ENCODE data around the gene CFAP20DC. TPM values are rescaled to one million over a fixed set of nuclear protein-coding genes. Genes with fewer than 3 reads are reported as not detected.

The CFAP20DC gene
- total and polyA plus RNA-seq, 2 experiments from 2014 or later = 7.4 to 11.4 TPM

- TF ChIP-seq CTCF (conservative IDR thresholded peaks at IDR 0.05; ENCODE audit: low read depth in 2 of 2) (no peak), EZH2phosphoT487 (IDR thresholded peaks at IDR 0.05; ENCODE audit: unreplicated experiment) (no peak), JUNB (IDR thresholded peaks at IDR 0.05; ENCODE audit: unreplicated experiment) (no peak), ZNF331 (CRISPR knock-in tag; IDR thresholded peaks at IDR 0.05; ENCODE audit: low read depth) (no peak), ETS1 (IDR thresholded peaks at IDR 0.05) (no peak), NANOG (IDR thresholded peaks at IDR 0.05; ENCODE audit: borderline replicate concordance) (no peak), EZH2 (IDR thresholded peaks at IDR 0.05; ENCODE audit: low read depth, unreplicated experiment) (no peak), CREB1 (CRISPR knock-in tag; IDR thresholded peaks at IDR 0.05; ENCODE audit: low read depth) (no peak)
These were observed 192.4 kb downstream of the CFAP20DC start (continued) for GRCh38 chr3:58857402-58857801.

GRCh38 chr3:58848826-58849225 is 201.0 kb downstream of the CFAP20DC start:
- H3K27ac ChIP-seq (ENCODE audit: low read depth) = no peak overlapping the region
- H3K9me2 ChIP-seq (ENCODE audit: insufficient read depth) = 0 out of 2 replicates have a peak, but pooled peaks cover 3% of the 10 kb centered on the region
- no peak overlapping the region for H3K4me3 ChIP-seq
- no peaks in the 10 kb centered on the region for H3K4me1 ChIP-seq (ENCODE audit: insufficient read depth)
- H3K36me3 ChIP-seq (ENCODE audit: insufficient read depth) = no peaks in the 10 kb centered on the region
- TF ChIP-seq REST (IDR thresholded peaks at IDR 0.05; ENCODE audit: unreplicated experiment) (no peak), ETS1 (IDR thresholded peaks at IDR 0.05) (no peak), NANOG (IDR thresholded peaks at IDR 0.05; ENCODE audit: borderline replicate concordance) (no peak), ZNF331 (CRISPR knock-in tag; IDR thresholded peaks at IDR 0.05; ENCODE audit: low read depth) (no peak), CTCF (conservative IDR thresholded peaks at IDR 0.05; ENCODE audit: low read depth in 2 of 2) (no peak), POLR2AphosphoS5 (IDR thresholded peaks at IDR 0.05; ENCODE audit: low read depth) (no peak), STAT1 (IDR thresholded peaks at IDR 0.05; ENCODE audit: unreplicated experiment) (no peak), CREB1 (CRISPR knock-in tag; IDR thresholded peaks at IDR 0.05; ENCODE audit: low read depth) (no peak), JUNB (IDR thresholded peaks at IDR 0.05; ENCODE audit: unreplicated experiment) (no peak)
- no peak overlapping the region for H2AFZ ChIP-seq
- ATAC-seq = no peak
- Mint-ChIP-seq H3K36me3 (ENCODE audit: low read depth) (no peaks in the 10 kb centered on the region), H3K27me3 (ENCODE audit: insufficient read depth, low read depth, poor library complexity) (no peaks in the 10 kb centered on the region), H3K9me3 (no peaks in the 10 kb centered on the region), H3K4me3 (no peak overlapping the region), H3K4me1 (no peaks in the 10 kb centered on the region), H3K27ac (no peak overlapping the region)
- H4K20me1 ChIP-seq (replicated peaks; ENCODE audit: insufficient read depth) = no peaks in the 10 kb centered on the region
- H3K4me2 ChIP-seq = no peak overlapping the region
- no peaks in the 10 kb centered on the region for H3K27me3 ChIP-seq (ENCODE audit: insufficient read depth)
- H3F3A ChIP-seq (replicated peaks; ENCODE audit: low read depth) = no peaks in the 10 kb centered on the region
- no peaks in the 10 kb centered on the region for H3K79me2 ChIP-seq (replicated peaks; ENCODE audit: insufficient read depth)
- DNase-seq (ENCODE audit: low spot score) = no peak
